Tibial artery (tissue), 4 donors: ENCODE results near the gene TRIM24.
"Not testable (repeated sequence)": the region's sequence is repeated elsewhere in the genome, so short reads cannot be mapped to it uniquely, and the experiment has no call there.

Experiments used
- DNase-seq, 2 donors: peaks; one replicate each; pipeline ENCODE4 v3.0.0-alpha.2; 2019
- H3K27ac ChIP-seq, 2 donors: fragments of 200-600 bp; sonication (generic) in 1 of 2; 1 replicate in 1 of 2; 2 replicates in 1 of 2; pipeline ENCODE4 v1.5.1; 2018 to 2019; ENCODE audit warnings: mild to moderate bottlenecking in 1 of 2
- H3K27me3 ChIP-seq, 2 donors: fragments of 200-600 bp; sonication (generic) in 1 of 2; one replicate each; pipeline versions ENCODE4 v1.5.1 to v1.6.0; 2016 to 2019
- H3K36me3 ChIP-seq, 3 donors: fragments of 200-600 bp; sonication (generic) in 2 of 3; one replicate each; pipeline ENCODE4 v1.5.1; 2016 to 2019; ENCODE audit warnings: mild to moderate bottlenecking in 2 of 3
- H3K4me1 ChIP-seq, 4 donors: fragments of 200-600 bp; sonication (generic) in 2 of 4; 1 replicate in 3 of 4; 2 replicates in 1 of 4; pipeline ENCODE4 v1.5.1; 2016 to 2019
- H3K4me3 ChIP-seq, 2 donors: fragments of 200-600 bp; sonication (generic) in 1 of 2; 1 replicate in 1 of 2; 2 replicates in 1 of 2; pipeline ENCODE4 v1.5.1; 2018 to 2019; ENCODE audit warnings: mild to moderate bottlenecking in 2 of 2
- H3K9me3 ChIP-seq, 3 donors: fragments of 200-600 bp; sonication (generic) in 1 of 3; one replicate each; pipeline ENCODE4 v1.5.1; 2016 to 2019
- CTCF ChIP-seq, 2 experiments: fragments of 200-600 bp in 1 of 2; fragments of 450-650 bp in 1 of 2; IDR thresholded peaks; one replicate each; pipeline ENCODE4 v1.5.1; 2017 to 2019; ENCODE audit warnings: antibody characterized with exemption in 2 of 2, mild to moderate bottlenecking in 1 of 2, moderate library complexity in 1 of 2
- intact Hi-C: fragments of 100-400 bp; cut with DNase I; formaldehyde crosslinking; loops from one replicate; pipeline ENCODE4 v1.15.0; 2023; ENCODE audit warnings: low total_unique reads

The TRIM24 gene

GRCh38 chr7:138477581-138477980, 17.5 kb downstream of the TRIM24 start:
- Histone ChIP-seq H3K27me3 (no peaks in the 10 kb centered on the region), H3K9me3 (no peaks in the 10 kb centered on the region), H3K4me1 (peaks cover 0 to 10% (median 2%) of the 10 kb centered on the region in 4 donors), H3K4me3 (no peak overlapping the region), H3K27ac (no peak overlapping the region), H3K36me3 (no peaks in the 10 kb centered on the region)
- no peak for DNase-seq
- intact Hi-C loops: no loop called here
- TF ChIP-seq CTCF (IDR thresholded peaks at IDR 0.05): no peak

DNA sequence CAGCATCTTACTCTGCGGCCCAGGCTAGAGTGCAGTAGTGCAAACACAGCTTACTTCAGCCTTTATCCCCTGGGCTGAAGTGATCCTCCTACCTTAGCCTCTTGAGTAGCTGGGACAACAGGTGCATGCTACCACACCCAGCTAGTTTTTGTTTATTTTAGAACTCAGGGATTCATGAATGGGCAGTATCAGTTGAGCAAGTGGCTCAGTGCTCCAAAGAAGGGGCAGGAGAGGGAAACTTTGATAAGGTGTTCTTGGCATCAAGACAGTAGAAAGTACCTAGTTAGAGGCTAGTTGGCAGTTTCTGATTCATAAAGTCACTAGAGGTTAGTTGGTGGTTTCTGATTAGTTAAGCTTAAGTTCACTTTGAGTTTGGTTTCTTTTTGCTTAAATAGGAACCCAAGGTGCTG, 18.4 kb downstream of the TRIM24 start:
- intact Hi-C loops: no loop called here
- Histone ChIP-seq H3K4me3 (no peak overlapping the region), H3K36me3 (no peaks in the 10 kb centered on the region), H3K27me3 (no peaks in the 10 kb centered on the region), H3K4me1 (peaks cover 0 to 5% (median 2%) of the 10 kb centered on the region in 4 donors), H3K27ac (no peak overlapping the region), H3K9me3 (no peaks in the 10 kb centered on the region)
- DNase-seq: no peak
- no peak for TF ChIP-seq CTCF (IDR thresholded peaks at IDR 0.05)

GRCh38 chr7:138480527-138480926, 20.5 kb downstream of the TRIM24 start:
- no peak for TF ChIP-seq CTCF (IDR thresholded peaks at IDR 0.05)
- Histone ChIP-seq H3K27me3 (no peaks in the 10 kb centered on the region), H3K4me3 (no peak overlapping the region), H3K27ac (no peak overlapping the region), H3K4me1 (peaks cover 0 to 5% (median 2%) of the 10 kb centered on the region in 4 donors), H3K9me3 (no peaks in the 10 kb centered on the region), H3K36me3 (no peaks in the 10 kb centered on the region)
- no peak for DNase-seq
- intact Hi-C loops: no loop called here

DNA sequence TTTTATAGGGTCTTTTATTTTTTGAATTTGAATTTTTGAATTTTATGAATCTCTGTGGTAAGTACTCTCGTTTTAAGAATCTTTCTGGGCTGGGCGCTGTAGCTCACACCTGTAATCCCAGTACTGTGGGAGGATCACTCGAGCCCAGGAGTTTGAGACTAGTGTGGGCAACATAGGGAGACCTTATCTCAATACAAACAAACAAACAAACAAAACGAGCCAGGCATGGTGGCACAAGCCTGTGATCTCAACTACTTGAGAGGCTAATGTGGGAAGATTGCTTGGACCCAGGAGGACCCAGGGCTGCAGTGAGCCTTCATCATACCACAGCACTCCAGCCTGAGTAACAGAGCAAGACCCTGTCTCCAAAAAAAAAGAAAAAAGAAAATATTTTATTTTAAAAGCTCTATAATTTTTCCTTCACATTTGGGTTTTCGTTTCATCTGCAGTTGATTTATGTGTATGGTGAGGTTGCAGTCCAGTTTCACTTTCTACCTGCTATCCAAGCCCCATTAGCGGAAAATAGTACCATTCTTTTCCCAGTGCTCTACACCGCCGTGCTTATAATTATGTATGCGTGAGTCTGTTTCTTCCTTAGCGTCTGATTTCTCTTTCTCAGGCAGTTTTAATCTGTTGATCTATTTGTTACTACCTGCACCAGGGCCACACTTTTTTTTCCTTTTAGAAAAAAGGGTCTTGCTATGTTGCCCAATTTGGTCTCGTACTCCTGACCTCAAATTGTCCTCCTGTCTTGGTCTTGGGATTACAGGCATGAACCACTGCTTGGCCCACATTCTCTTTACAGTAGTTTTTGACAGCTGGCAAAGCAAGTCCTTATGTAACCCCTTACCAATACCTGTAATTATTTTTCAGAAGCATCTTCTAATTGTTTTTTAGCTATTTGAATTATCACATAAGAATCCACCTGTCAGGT, 21.7 kb downstream of the TRIM24 start:
- no peak for TF ChIP-seq CTCF (IDR thresholded peaks at IDR 0.05)

GRCh38 chr7:138483531-138483930, 23.5 kb downstream of the TRIM24 start:
- no peak overlapping the region for H3K4me3 ChIP-seq
- H3K9me3 ChIP-seq: no peaks in the 10 kb centered on the region
- no peak overlapping the region for H3K27ac ChIP-seq
- intact Hi-C loops: no loop called here
- no peak for DNase-seq
- H3K27me3 ChIP-seq: no peaks in the 10 kb centered on the region
- peaks cover 0 to 2% (median under 1%) of the 10 kb centered on the region in 4 donors for H3K4me1 ChIP-seq
- TF ChIP-seq CTCF (IDR thresholded peaks at IDR 0.05): no peak
- no peaks in the 10 kb centered on the region for H3K36me3 ChIP-seq

More for the DNA sequence above, 21.7 kb downstream of the TRIM24 start:
- no peak overlapping the region for H3K4me3 ChIP-seq
- intact Hi-C loops: no loop called here
- no peaks in the 10 kb centered on the region for H3K9me3 ChIP-seq
- peaks cover 0 to 5% (median 2%) of the 10 kb centered on the region in 4 donors for H3K4me1 ChIP-seq
- H3K36me3 ChIP-seq: no peaks in the 10 kb centered on the region
- H3K27me3 ChIP-seq: no peaks in the 10 kb centered on the region
- no peak overlapping the region for H3K27ac ChIP-seq
- no peak for DNase-seq

- H3K4me1 ChIP-seq, H3K27ac ChIP-seq, H3K4me3 ChIP-seq, DNase-seq, H3K9me3 ChIP-seq, H3K27me3 ChIP-seq, intact Hi-C loops, H3K36me3 ChIP-seq: not testable (repeated sequence)
Observed at GRCh38 chr7:138485508-138485907, 25.4 kb downstream of the TRIM24 start.

GRCh38 chr7:138489139-138489538, 29.1 kb downstream of the TRIM24 start:
- H3K36me3 ChIP-seq, H3K4me3 ChIP-seq, H3K9me3 ChIP-seq, intact Hi-C loops, H3K27ac ChIP-seq, DNase-seq, H3K4me1 ChIP-seq, H3K27me3 ChIP-seq: not testable (repeated sequence)
